Activated CD4-positive, alpha-beta T cell treated with anti-CD3 and anti-CD28 coated beads, Interleukin-2, amount 10 ng/mL, durations not matched to agents 7 days and 5 days (primary cell): ENCODE results near the gene LMO7. TPM values are rescaled to one million over a fixed set of nuclear protein-coding genes. Genes with fewer than 3 reads are reported as not detected.

ENCODE experiments used
- CTCF ChIA-PET: fragments of 350-600 bp; sonication (Branson Sonifier 250); formaldehyde crosslinking; loops from one replicate; lab custom pipeline; 2021; ENCODE audit warnings: antibody characterized with exemption; lab: Charles Lee
- POLR2A ChIA-PET: fragments of 350-600 bp; sonication (Branson Sonifier 250); formaldehyde crosslinking; loops from one replicate; lab custom pipeline; 2021; ENCODE audit warnings: antibody characterized with exemption; lab: Charles Lee
- DNase-seq: peaks from one replicate; pipeline ENCODE4 v3.0.0-alpha.2; 2020
- H3K27ac Mint-ChIP-seq: one replicate; pipeline ENCODE4 v1.8.0; 2021; ENCODE audit warnings: mild to moderate bottlenecking, moderate library complexity, mixed read lengths
- H3K27me3 Mint-ChIP-seq: one replicate; pipeline ENCODE4 v1.8.0; 2021; ENCODE audit warnings: mixed read lengths
- H3K36me3 Mint-ChIP-seq: one replicate; pipeline ENCODE4 v1.8.0; 2021; ENCODE audit warnings: low read depth, mixed read lengths
- H3K4me1 Mint-ChIP-seq: one replicate; pipeline ENCODE4 v1.8.0; 2021; ENCODE audit warnings: mixed read lengths
- H3K4me3 Mint-ChIP-seq: one replicate; pipeline ENCODE4 v1.8.0; 2021; ENCODE audit warnings: mild to moderate bottlenecking, moderate library complexity, mixed read lengths
- H3K9me3 Mint-ChIP-seq: one replicate; pipeline ENCODE4 v1.8.0; 2021; ENCODE audit warnings: mixed read lengths
- total RNA-seq, 2 experiments: library from RNA; stranded (reverse); gene quantifications; one replicate each; pipeline ENCODE4 v1.2.3, GENCODE V29; 2021

LMO7 gene
- 10 to 100 TPM; 23.1 to 30.7 TPM for total RNA-seq

DNA sequence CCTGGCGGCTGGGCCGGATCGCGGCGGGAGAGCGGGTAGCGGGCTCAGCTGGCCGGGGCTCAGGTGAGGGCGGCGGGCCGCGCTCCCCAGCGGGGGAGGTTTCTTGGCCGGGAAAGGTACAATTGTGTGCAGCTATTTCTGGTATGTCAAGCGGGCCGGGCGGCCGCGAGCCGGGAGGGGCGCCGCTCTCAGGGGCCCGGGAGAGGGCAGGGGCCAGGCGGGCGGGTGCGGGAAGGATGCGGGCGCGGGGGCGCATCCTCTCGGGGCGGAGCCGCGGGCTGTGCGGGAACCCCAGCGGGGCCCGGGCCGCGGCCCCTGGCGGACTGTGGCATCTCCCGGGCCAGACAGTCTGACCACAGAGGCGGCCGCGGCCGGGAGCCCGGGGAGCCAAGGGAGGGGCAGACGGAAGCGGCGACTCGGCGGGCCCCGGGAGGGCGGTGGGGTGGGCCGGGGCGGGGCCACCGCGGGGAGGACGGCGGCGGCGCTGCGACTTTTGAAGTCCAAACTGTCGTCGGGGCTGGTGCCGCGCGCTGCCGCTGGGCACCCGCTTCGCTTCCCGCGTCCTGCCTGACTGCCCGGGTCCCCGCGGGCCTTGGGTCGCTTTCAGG lies at the start of gene LMO7:
TSS of gene LMO7 (plus strand) at position 503 of the 608 bp plus-strand sequence. CDS start 328 bp downstream, outside the sequence.
- H3K27me3 Mint-ChIP-seq = peaks cover 24% of the 10 kb centered on the region
- peaks cover 3% of the 10 kb centered on the region for H3K36me3 Mint-ChIP-seq
- H3K27ac Mint-ChIP-seq = peak within 1 kb of the TSS; percentile 78
- ChIA-PET CTCF (interaction anchor here (0.8 kb wide), 1 partner anchor 36 kb away, joined by 3 read pairs; no protein-coding TSS in a partner anchor), POLR2A (no interaction called here)
- peaks cover 23% of the 10 kb centered on the region for H3K4me1 Mint-ChIP-seq
- H3K9me3 Mint-ChIP-seq = no peaks in the 10 kb centered on the region
- no peak for DNase-seq
- peak within 1 kb of the TSS; percentile 73 for H3K4me3 Mint-ChIP-seq

DNA sequence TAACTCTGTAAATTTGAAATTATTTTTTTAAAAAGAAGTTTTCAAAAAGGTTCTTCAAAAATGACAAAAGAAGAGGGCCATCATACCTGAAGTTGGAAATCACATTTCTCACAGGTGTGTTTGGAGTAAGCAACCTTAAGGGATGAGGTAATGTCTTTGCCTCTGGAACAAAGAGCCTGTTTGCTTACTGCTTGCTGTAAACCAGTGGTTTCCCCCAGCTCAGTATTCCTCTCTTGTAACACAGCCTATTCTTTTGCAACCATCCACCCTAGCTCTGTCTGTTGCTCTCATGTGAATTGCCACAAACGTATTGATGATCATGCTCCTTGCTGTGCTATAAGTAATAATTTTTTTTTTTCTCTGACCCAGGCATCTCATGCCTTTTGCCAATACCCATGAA lies 48.5 kb upstream of the LMO7 start:
- Mint-ChIP-seq H3K27me3 (no peaks in the 10 kb centered on the region), H3K4me3 (no peak overlapping the region), H3K4me1 (no peaks in the 10 kb centered on the region), H3K9me3 (peaks cover 20% of the 10 kb centered on the region), H3K36me3 (peaks cover 37% of the 10 kb centered on the region), H3K27ac (no peak overlapping the region)
- CTCF ChIA-PET = no interaction called here
- POLR2A ChIA-PET = interaction anchor here (0.7 kb wide), 1 partner anchor 215 kb away, joined by 3 read pairs; no protein-coding TSS in a partner anchor
- DNase-seq = no peak

DNA sequence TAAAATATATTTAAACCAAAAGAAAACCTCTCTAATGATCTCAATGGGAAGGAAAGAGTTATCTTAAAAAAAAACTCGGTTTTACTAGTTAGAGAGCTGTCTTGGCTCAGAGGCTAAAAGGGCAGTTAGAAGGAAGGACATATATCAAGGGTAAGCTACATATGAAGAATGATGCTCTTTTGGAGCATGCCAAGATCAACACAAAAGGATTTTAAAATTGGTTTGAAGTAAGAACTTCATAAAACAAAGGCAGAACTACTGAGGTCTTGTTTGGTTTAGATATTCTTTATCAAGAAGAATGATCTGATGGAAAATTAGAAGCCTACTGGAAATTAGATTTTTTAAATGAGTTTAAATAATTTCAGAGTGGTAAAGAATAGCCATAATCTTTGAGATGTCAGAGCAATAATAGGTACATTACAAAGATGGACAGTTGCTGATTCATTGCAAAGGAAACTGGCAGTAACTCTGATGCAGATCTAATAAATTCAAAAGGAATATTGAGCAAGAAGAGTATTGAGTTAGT lies 39.4 kb upstream of the LMO7 start:
- ChIA-PET CTCF (no interaction called here), POLR2A (no interaction called here)
- no peak for DNase-seq
- H3K27me3 Mint-ChIP-seq = no peaks in the 10 kb centered on the region
- peaks cover 14% of the 10 kb centered on the region for H3K36me3 Mint-ChIP-seq
- no peaks in the 10 kb centered on the region for H3K9me3 Mint-ChIP-seq
- no peak overlapping the region for H3K27ac Mint-ChIP-seq
- H3K4me1 Mint-ChIP-seq = no peaks in the 10 kb centered on the region
- no peak overlapping the region for H3K4me3 Mint-ChIP-seq

DNA sequence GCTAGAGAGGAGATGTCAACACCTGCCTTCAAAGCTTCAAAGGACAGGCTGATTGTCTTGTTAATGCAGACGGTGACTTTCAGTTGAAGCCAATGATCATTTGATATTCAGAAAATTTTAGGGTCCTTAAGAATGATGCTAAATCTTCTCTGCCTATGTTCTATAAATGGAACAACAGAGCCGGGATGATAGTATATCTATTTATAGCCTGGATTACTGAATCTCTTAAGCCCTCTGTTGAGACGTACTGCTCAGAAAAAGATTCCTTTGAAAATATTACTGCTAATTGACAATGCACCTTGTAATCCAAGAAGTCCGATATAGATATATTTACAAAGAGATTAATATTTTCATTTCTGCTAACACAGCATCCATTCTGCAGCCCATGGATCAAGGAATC lies 35.8 kb upstream of the LMO7 start:
- DNase-seq = no peak

DNA sequence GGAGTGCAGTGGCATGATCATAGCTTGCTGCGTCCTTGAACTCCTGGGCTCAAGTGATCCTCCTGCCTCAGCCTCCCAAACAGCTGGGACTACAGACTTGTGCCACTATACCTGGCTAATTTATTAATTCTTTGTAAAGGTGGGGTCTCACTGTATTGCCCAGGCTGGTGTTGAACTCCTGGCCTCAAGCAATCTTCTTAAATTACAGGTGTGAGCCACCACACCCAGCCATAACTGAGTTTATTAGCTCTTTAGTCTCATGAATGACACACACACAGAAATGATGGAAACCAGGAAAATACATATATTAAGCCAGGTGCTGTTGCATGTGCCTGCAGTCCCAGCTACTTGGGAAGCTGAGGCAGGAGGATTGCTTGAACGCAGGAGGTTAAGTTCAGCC lies 33.1 kb upstream of the LMO7 start:
- H3K4me1 Mint-ChIP-seq = no peaks in the 10 kb centered on the region
- POLR2A ChIA-PET = no interaction called here
- DNase-seq = no peak
- H3K27ac Mint-ChIP-seq = no peak overlapping the region
- H3K36me3 Mint-ChIP-seq = peaks cover 14% of the 10 kb centered on the region
- CTCF ChIA-PET = no interaction called here
- H3K27me3 Mint-ChIP-seq = no peaks in the 10 kb centered on the region
- no peak overlapping the region for H3K4me3 Mint-ChIP-seq
- no peaks in the 10 kb centered on the region for H3K9me3 Mint-ChIP-seq

More for the DNA sequence above, 35.8 kb upstream of the LMO7 start:
- Mint-ChIP-seq H3K9me3 (no peaks in the 10 kb centered on the region), H3K36me3 (peaks cover 14% of the 10 kb centered on the region), H3K4me1 (no peaks in the 10 kb centered on the region), H3K27me3 (no peaks in the 10 kb centered on the region), H3K27ac (no peak overlapping the region), H3K4me3 (no peak overlapping the region)
- ChIA-PET CTCF (interaction anchor here (1.1 kb wide), 1 partner anchor 16 kb away, joined by 3 read pairs; no protein-coding TSS in a partner anchor), POLR2A (no interaction called here)

GRCh38 chr13:75607447-75607846 lies 28.7 kb upstream of the LMO7 start:
- Mint-ChIP-seq H3K9me3 (no peaks in the 10 kb centered on the region), H3K4me3 (no peak overlapping the region), H3K36me3 (peaks cover 12% of the 10 kb centered on the region), H3K27ac (no peak overlapping the region), H3K27me3 (no peaks in the 10 kb centered on the region), H3K4me1 (no peaks in the 10 kb centered on the region)
- ChIA-PET POLR2A (no interaction called here), CTCF (no interaction called here)
- no peak for DNase-seq

DNA sequence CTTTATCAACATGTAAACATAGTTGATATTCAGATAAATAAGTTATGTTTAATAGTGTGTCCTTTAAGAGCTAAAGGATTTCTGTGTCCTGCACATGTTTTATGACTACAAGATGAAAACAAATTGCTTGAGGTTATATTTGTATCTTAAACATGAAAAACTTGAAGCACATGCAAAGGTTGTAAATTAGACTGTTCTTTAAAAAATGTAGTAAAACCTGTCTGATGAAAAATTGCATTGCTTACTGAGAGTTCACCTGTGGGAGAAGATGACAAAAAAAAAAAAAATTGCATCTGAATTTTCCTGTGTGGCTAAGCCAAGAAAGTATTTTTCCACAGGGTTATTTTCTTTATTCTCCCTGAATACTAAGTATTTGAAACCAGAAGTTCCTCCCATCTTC lies 25.7 kb upstream of the LMO7 start:
- no peaks in the 10 kb centered on the region for H3K27me3 Mint-ChIP-seq
- no peaks in the 10 kb centered on the region for H3K4me1 Mint-ChIP-seq
- POLR2A ChIA-PET = no interaction called here
- CTCF ChIA-PET = no interaction called here
- H3K36me3 Mint-ChIP-seq = peaks cover 12% of the 10 kb centered on the region
- no peak for DNase-seq
- H3K9me3 Mint-ChIP-seq = no peaks in the 10 kb centered on the region
- no peak overlapping the region for H3K27ac Mint-ChIP-seq
- H3K4me3 Mint-ChIP-seq = no peak overlapping the region

- Mint-ChIP-seq H3K27me3 (no peaks in the 10 kb centered on the region), H3K27ac (no peak overlapping the region), H3K9me3 (no peaks in the 10 kb centered on the region), H3K4me1 (no peaks in the 10 kb centered on the region), H3K4me3 (no peak overlapping the region), H3K36me3 (peaks cover 7% of the 10 kb centered on the region)
- DNase-seq = no peak
- ChIA-PET POLR2A (no interaction called here), CTCF (no interaction called here)
These were observed 23.8 kb upstream of the LMO7 start for GRCh38 chr13:75612354-75612753.

DNA sequence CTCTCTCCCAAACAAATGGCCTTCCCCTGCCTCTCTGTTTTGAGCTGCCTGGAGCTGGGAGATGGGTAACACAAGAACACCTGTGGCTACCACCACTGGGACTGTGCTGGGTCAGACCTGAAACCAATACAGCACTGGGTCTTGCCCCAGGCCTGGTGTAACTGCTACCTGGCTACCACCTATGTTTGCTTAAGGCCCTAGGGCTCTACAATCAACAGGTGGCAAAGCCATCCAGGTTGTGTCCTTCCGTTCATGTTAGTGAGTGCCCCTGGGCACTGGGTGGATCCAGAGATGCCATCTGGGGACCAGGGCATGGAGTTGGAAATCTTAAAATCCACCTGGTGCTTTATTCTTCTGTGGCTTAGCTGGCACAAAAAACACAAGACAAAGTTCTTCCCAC lies 18.9 kb upstream of the LMO7 start:
- Mint-ChIP-seq H3K9me3 (no peaks in the 10 kb centered on the region), H3K36me3 (peaks cover 5% of the 10 kb centered on the region), H3K4me3 (no peak overlapping the region), H3K27ac (no peak overlapping the region), H3K4me1 (no peaks in the 10 kb centered on the region), H3K27me3 (no peaks in the 10 kb centered on the region)
- DNase-seq = no peak
- POLR2A ChIA-PET = no interaction called here
- CTCF ChIA-PET = interaction anchor here (1.0 kb wide), 1 partner anchor 22 kb away, joined by 3 read pairs; no protein-coding TSS in a partner anchor

DNA sequence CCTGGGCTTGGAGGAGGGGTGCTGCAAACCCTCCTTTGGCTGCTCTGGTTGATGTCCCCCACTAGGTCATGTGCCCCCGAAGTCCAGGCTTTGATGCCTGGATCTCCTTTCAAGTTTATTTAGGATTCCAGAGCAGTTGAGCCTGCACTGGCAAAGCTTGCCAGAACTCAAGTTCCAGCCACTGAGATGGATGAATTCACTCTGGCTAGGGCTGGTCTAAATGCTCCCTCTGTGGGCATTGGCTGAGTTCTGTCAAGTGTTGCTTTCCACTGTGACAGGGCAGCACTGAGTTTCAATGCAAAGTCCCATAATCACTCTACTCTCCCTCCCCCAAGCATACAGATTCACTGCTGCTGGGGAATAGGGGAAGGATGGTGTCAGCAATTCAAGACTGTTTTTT lies 17.8 kb upstream of the LMO7 start:
- Mint-ChIP-seq H3K36me3 (peaks cover 6% of the 10 kb centered on the region), H3K27ac (no peak overlapping the region), H3K27me3 (no peaks in the 10 kb centered on the region), H3K9me3 (no peaks in the 10 kb centered on the region), H3K4me3 (no peak overlapping the region), H3K4me1 (no peaks in the 10 kb centered on the region)
- DNase-seq = no peak
- POLR2A ChIA-PET = no interaction called here
- CTCF ChIA-PET = interaction anchor here (0.8 kb wide), 1 partner anchor 10 kb away, joined by 3 read pairs; no protein-coding TSS in a partner anchor

- Mint-ChIP-seq H3K9me3 (no peaks in the 10 kb centered on the region), H3K4me1 (no peaks in the 10 kb centered on the region), H3K4me3 (no peak overlapping the region), H3K27me3 (no peaks in the 10 kb centered on the region), H3K27ac (no peak overlapping the region), H3K36me3 (peaks cover 13% of the 10 kb centered on the region)
- CTCF ChIA-PET = no interaction called here
- no peak for DNase-seq
- POLR2A ChIA-PET = no interaction called here
These were observed 16.1 kb upstream of the LMO7 start for GRCh38 chr13:75620020-75620419.

DNA sequence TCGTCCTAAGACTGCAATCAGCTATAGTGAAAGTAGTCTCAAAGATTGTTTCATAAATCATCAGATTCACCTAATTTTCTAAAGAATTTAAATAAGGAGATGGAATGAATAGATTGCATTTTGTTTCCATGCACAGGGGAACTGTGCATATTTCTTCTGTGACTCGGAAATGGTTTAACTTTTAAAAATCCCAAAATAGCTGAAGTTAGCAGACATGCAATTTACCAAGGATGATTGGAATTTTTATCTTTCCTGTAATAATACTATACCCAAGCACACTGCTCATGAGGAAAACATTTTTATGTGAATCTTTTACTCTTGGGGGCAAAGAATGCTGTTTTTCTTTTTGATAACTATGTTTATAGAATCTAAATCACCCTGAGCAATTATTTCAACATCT lies 15.0 kb upstream of the LMO7 start:
- CTCF ChIA-PET = interaction anchor here (0.6 to 1.0 kb wide), 2 partner anchors 10 to 1421 kb away, joined by 3 read pairs; no protein-coding TSS in a partner anchor
- H3K4me3 Mint-ChIP-seq = no peak overlapping the region
- H3K36me3 Mint-ChIP-seq = peaks cover 21% of the 10 kb centered on the region
- no peaks in the 10 kb centered on the region for H3K27me3 Mint-ChIP-seq
- POLR2A ChIA-PET = no interaction called here
- no peaks in the 10 kb centered on the region for H3K9me3 Mint-ChIP-seq
- H3K27ac Mint-ChIP-seq = no peak overlapping the region
- H3K4me1 Mint-ChIP-seq = no peaks in the 10 kb centered on the region
- no peak for DNase-seq

GRCh38 chr13:75628801-75629200 lies 7.3 kb upstream of the LMO7 start:
- no peak overlapping the region for H3K27ac Mint-ChIP-seq
- no peak for DNase-seq

More at GRCh38 chr13:75628801-75629200, 7.3 kb upstream of the LMO7 start:
- H3K9me3 Mint-ChIP-seq = no peaks in the 10 kb centered on the region
- peaks cover 3% of the 10 kb centered on the region for H3K4me1 Mint-ChIP-seq
- ChIA-PET POLR2A (no interaction called here), CTCF (no interaction called here)
- H3K27me3 Mint-ChIP-seq = no peaks in the 10 kb centered on the region
- no peak overlapping the region for H3K4me3 Mint-ChIP-seq
- H3K36me3 Mint-ChIP-seq = peaks cover 15% of the 10 kb centered on the region
